IPS-NIHi7 (cell line): ENCODE measurements around the gene ZNF710.
"Not testable (repeated sequence)": the region's sequence is repeated elsewhere in the genome, so short reads cannot be mapped to it uniquely, and the experiment has no call there.

Experiments
- DNase-seq: peaks from one replicate; pipeline ENCODE4 v3.0.0; 2012; ENCODE audit warnings: mixed read lengths; ENCODE audit errors: extremely low spot score

ZNF710 gene

GRCh38 chr15:90060797-90061196 is 59.7 kb downstream of the ZNF710 start:
- no peak for DNase-seq

- DNase-seq, result peak; percentile 70
Observed at GRCh38 chr15:90062023-90062442, 60.9 kb downstream of the ZNF710 start.

GRCh38 chr15:90062462-90062932 is 61.4 kb downstream of the ZNF710 start:
- no peak for DNase-seq

- DNase-seq, result no peak
Observed at GRCh38 chr15:90062973-90063769, 62.0 kb downstream of the ZNF710 start.

- no peak for DNase-seq
Observed at GRCh38 chr15:90063770-90064247, 62.7 kb downstream of the ZNF710 start.

GRCh38 chr15:90064911-90065681 is 64.0 kb downstream of the ZNF710 start:
- no peak for DNase-seq

- no peak for DNase-seq
Observed at GRCh38 chr15:90065682-90066049, 64.5 kb downstream of the ZNF710 start.

- DNase-seq, result no peak
Observed at GRCh38 chr15:90067181-90067952, 66.2 kb downstream of the ZNF710 start.

- no peak for DNase-seq
Observed at GRCh38 chr15:90067953-90068606, 67.0 kb downstream of the ZNF710 start.

- not testable (repeated sequence) for DNase-seq
Observed at GRCh38 chr15:90070623-90071022, 69.5 kb downstream of the ZNF710 start.

- DNase-seq, result no peak
Observed at GRCh38 chr15:90071220-90071807, 70.2 kb downstream of the ZNF710 start.

GRCh38 chr15:90072978-90073640 is 72.0 kb downstream of the ZNF710 start:
- DNase-seq, result no peak

- no peak for DNase-seq
Observed at GRCh38 chr15:90074023-90074422, 72.9 kb downstream of the ZNF710 start.

- no peak for DNase-seq
Observed at GRCh38 chr15:90074916-90075315, 73.8 kb downstream of the ZNF710 start.

- DNase-seq, result peak; percentile 67
Observed at GRCh38 chr15:90075420-90076289, 74.5 kb downstream of the ZNF710 start.

GRCh38 chr15:90076716-90077115 is 75.6 kb downstream of the ZNF710 start:
- no peak for DNase-seq

GRCh38 chr15:90078965-90079364 is 77.8 kb downstream of the ZNF710 start:
- DNase-seq, result no peak

- DNase-seq, result no peak
Observed at GRCh38 chr15:90079619-90080457, 78.7 kb downstream of the ZNF710 start.

- no peak for DNase-seq
Observed at GRCh38 chr15:90080458-90080755, 79.3 kb downstream of the ZNF710 start.
